H1 (cell line): ENCODE measurements around the gene MBIP. TPM values are rescaled to one million over a fixed set of nuclear protein-coding genes. Genes with fewer than 3 reads are reported as not detected.

Source experiments
- CHD7 ChIP-seq: fragments of 300-600 bp; sonication (generic); IDR thresholded peaks from 2 replicates; pipeline ENCODE4 v1.7.1; 2012; ENCODE audit warnings: low read length, moderate library complexity, mild to moderate bottlenecking, inconsistent platforms; ENCODE audit not compliant: insufficient replicate concordance
- polyA plus RNA-seq, 7 experiments: library from polyadenylated mRNA; depleted of rRNA in 3 of 7; stranded (reverse) in 5 of 7; unstranded in 2 of 7; fragments of >200 nt in 5 of 7; fragments of 200-250 nt in 2 of 7; gene quantifications; 1 replicate in 5 of 7; 2 replicates in 1 of 7; 4 replicates in 1 of 7; pipeline versions ENCODE4 v1.2.1 to v1.2.3, GENCODE V29; 2011 to 2013; ENCODE audit warnings: missing spikeins in 2 of 7, mixed read lengths in 2 of 7
- total RNA-seq: library from RNA; stranded (reverse); fragmentation: NEBNext Ultra II Directional; extraction: Animal tissue kit (Norgen Biotek cat#: 25700); gene quantifications from 2 replicates; pipeline ENCODE4 v1.2.1, GENCODE V29; 2021

MBIP gene
- total and polyA plus RNA-seq, 2 of the 8 experiments (the other 6 are each of a cell fraction or from before 2014, with no cell fraction given), result 15.0 to 27.4 TPM

- TF ChIP-seq CHD7, result no peak
Observed at GRCh38 chr14:36260970-36261640, 59.3 kb downstream of the MBIP start (continued).
